SJSA1 (cell line): ENCODE data around the gene KRTAP4-9. TPM values are rescaled to one million over a fixed set of nuclear protein-coding genes. Genes with fewer than 3 reads are reported as not detected.
A peak's percentile ranks its signal among the peaks of the same experiment; 100 is the strongest.
"Not testable (repeated sequence)": the region's sequence is repeated elsewhere in the genome, so short reads cannot be mapped to it uniquely, and the experiment has no call there.

Experiments used
- DNase-seq, 2 experiments: peaks; one replicate each; pipeline ENCODE4 v3.0.0-alpha.2; 2015 to 2020; ENCODE audit warnings: low spot score in 2 of 2, low read depth in 1 of 2
- H3K27ac ChIP-seq: fragments of 250-450 bp; sonication (Bioruptor Pico); 2 replicates; pipeline ENCODE4 v1.5.1; 2020; ENCODE audit warnings: mild to moderate bottlenecking, moderate library complexity
- H3K27me3 ChIP-seq: fragments of 250-450 bp; sonication (Bioruptor Pico); replicated peaks from 2 replicates; pipeline ENCODE4 v1.5.1; 2020; ENCODE audit warnings: mild to moderate bottlenecking, moderate library complexity
- H3K36me3 ChIP-seq: fragments of 250-450 bp; sonication (Bioruptor Pico); 2 replicates; pipeline ENCODE4 v1.5.1; 2020; ENCODE audit warnings: mild to moderate bottlenecking
- H3K4me1 ChIP-seq: fragments of 250-450 bp; sonication (Bioruptor Pico); replicated peaks from 2 replicates; pipeline ENCODE4 v1.6.1; 2021; ENCODE audit warnings: mild to moderate bottlenecking
- H3K4me3 ChIP-seq: fragments of 250-450 bp; sonication (Bioruptor Pico); 2 replicates; pipeline ENCODE4 v1.5.1; 2020; ENCODE audit warnings: mild to moderate bottlenecking
- H3K9me3 ChIP-seq: fragments of 250-450 bp; sonication (Bioruptor Pico); replicated peaks from 2 replicates; pipeline ENCODE4 v1.5.1; 2020; ENCODE audit warnings: mild to moderate bottlenecking
- total RNA-seq: library from RNA; depleted of rRNA; stranded (reverse); fragments of >200 nt; shearing (Covaris generic); gene quantifications from 2 replicates; pipeline ENCODE4 v1.2.3, GENCODE V29; 2014

Gene KRTAP4-9
- total RNA-seq, 1 experiment from 2014 or later = not detected

- not testable (repeated sequence) for H3K27me3 ChIP-seq, H3K4me3 ChIP-seq, H3K9me3 ChIP-seq, H3K36me3 ChIP-seq
- Histone ChIP-seq H3K27ac (peak overlapping the region; percentile 56), H3K4me1 (peaks cover 20% of the 10 kb centered on the region)
- DNase-seq = peak in 1 of 2 experiments; percentile 37
Measured at GRCh38 chr17:41104386-41105038, 677 bp upstream of the KRTAP4-9 start.

- no peak for DNase-seq
Measured at GRCh38 chr17:41107941-41108450, 2.8 kb downstream of the KRTAP4-9 start.

GRCh38 chr17:41108728-41109386, 3.7 kb downstream of the KRTAP4-9 start:
- DNase-seq, H3K4me3 ChIP-seq, H3K27ac ChIP-seq, H3K27me3 ChIP-seq, H3K4me1 ChIP-seq, H3K9me3 ChIP-seq, H3K36me3 ChIP-seq: not testable (repeated sequence)

More at GRCh38 chr17:41107941-41108450, 2.8 kb downstream of the KRTAP4-9 start:
- H3K27ac ChIP-seq = no peak overlapping the region
- H3K4me1 ChIP-seq = peaks cover 15% of the 10 kb centered on the region
- no peaks in the 10 kb centered on the region for H3K36me3 ChIP-seq
- no peak overlapping the region for H3K4me3 ChIP-seq
- H3K9me3 ChIP-seq = no peaks in the 10 kb centered on the region
- no peaks in the 10 kb centered on the region for H3K27me3 ChIP-seq

- no peak for DNase-seq
- Histone ChIP-seq H3K36me3 (no peaks in the 10 kb centered on the region), H3K27me3 (no peaks in the 10 kb centered on the region), H3K4me1 (peaks cover 4% of the 10 kb centered on the region), H3K4me3 (no peak overlapping the region), H3K27ac (no peak overlapping the region), H3K9me3 (no peaks in the 10 kb centered on the region)
Measured at GRCh38 chr17:41111151-41111885, 6.1 kb downstream of the KRTAP4-9 start.

- DNase-seq = no peak
- no peak overlapping the region for H3K27ac ChIP-seq
Measured at GRCh38 chr17:41116297-41116696, 11.1 kb downstream of the KRTAP4-9 start.

GRCh38 chr17:41117846-41118386, 12.7 kb downstream of the KRTAP4-9 start, which contains the start of gene KRTAP4-11:
TSS of gene KRTAP4-11 (minus strand) at chr17:41118373. CDS start at chr17:41118315, 58 bp downstream.
- H3K9me3 ChIP-seq, H3K4me3 ChIP-seq, H3K27me3 ChIP-seq, H3K27ac ChIP-seq, H3K36me3 ChIP-seq, H3K4me1 ChIP-seq, DNase-seq: not testable (repeated sequence)

More at GRCh38 chr17:41116297-41116696, 11.1 kb downstream of the KRTAP4-9 start:
- no peaks in the 10 kb centered on the region for H3K36me3 ChIP-seq
- H3K4me1 ChIP-seq = no peaks in the 10 kb centered on the region
- H3K9me3 ChIP-seq = no peaks in the 10 kb centered on the region
- no peaks in the 10 kb centered on the region for H3K27me3 ChIP-seq
- no peak overlapping the region for H3K4me3 ChIP-seq

GRCh38 chr17:41118721-41119120, 13.5 kb downstream of the KRTAP4-9 start:
- Histone ChIP-seq H3K4me1 (no peaks in the 10 kb centered on the region), H3K4me3 (no peak overlapping the region), H3K36me3 (no peaks in the 10 kb centered on the region), H3K27ac (no peak overlapping the region), H3K27me3 (no peaks in the 10 kb centered on the region), H3K9me3 (no peaks in the 10 kb centered on the region)
- no peak for DNase-seq

- not testable (repeated sequence) for H3K36me3 ChIP-seq, H3K27me3 ChIP-seq, H3K27ac ChIP-seq, H3K4me3 ChIP-seq, DNase-seq, H3K9me3 ChIP-seq, H3K4me1 ChIP-seq
Measured at GRCh38 chr17:41119696-41120690, 14.8 kb downstream of the KRTAP4-9 start.

- H3K9me3 ChIP-seq = no peaks in the 10 kb centered on the region
- no peak overlapping the region for H3K27ac ChIP-seq
- no peak for DNase-seq
- no peaks in the 10 kb centered on the region for H3K27me3 ChIP-seq
- H3K36me3 ChIP-seq = no peaks in the 10 kb centered on the region
- no peaks in the 10 kb centered on the region for H3K4me1 ChIP-seq
- no peak overlapping the region for H3K4me3 ChIP-seq
Measured at GRCh38 chr17:41121742-41122141, 16.6 kb downstream of the KRTAP4-9 start.

- H3K27me3 ChIP-seq, H3K27ac ChIP-seq, H3K9me3 ChIP-seq, H3K4me3 ChIP-seq, DNase-seq, H3K36me3 ChIP-seq, H3K4me1 ChIP-seq: not testable (repeated sequence)
Measured at GRCh38 chr17:41123292-41123990, 18.3 kb downstream of the KRTAP4-9 start.

- not testable (repeated sequence) for H3K4me1 ChIP-seq, H3K9me3 ChIP-seq, H3K27me3 ChIP-seq, DNase-seq, H3K27ac ChIP-seq, H3K36me3 ChIP-seq, H3K4me3 ChIP-seq
Measured at GRCh38 chr17:41123991-41124371, 18.8 kb downstream of the KRTAP4-9 start, which contains the start of gene KRTAP4-12. TSS of gene KRTAP4-12 (minus strand) at chr17:41124182. CDS start at chr17:41124122, 60 bp downstream.

GRCh38 chr17:41125064-41125463, 19.9 kb downstream of the KRTAP4-9 start:
- no peak for DNase-seq
- Histone ChIP-seq H3K9me3 (no peaks in the 10 kb centered on the region), H3K27me3 (no peaks in the 10 kb centered on the region), H3K36me3 (no peaks in the 10 kb centered on the region), H3K27ac (no peak overlapping the region), H3K4me3 (no peak overlapping the region), H3K4me1 (no peaks in the 10 kb centered on the region)
